Measurements from ENCODE around the gene KCNAB1.

- TF ChIP-seq CTCF (conservative IDR thresholded peaks at IDR 0.05) (no peak), EZH2 (IDR thresholded peaks at IDR 0.05; ENCODE audit: low read depth) (no peak)
These were observed 279.7 kb downstream of the KCNAB1 start for GRCh38 chr3:156400062-156400461.

Measured in PC-9 (cell line).